Mesothelial cell of epicardium (in vitro differentiated cells): Measurements from ENCODE around the gene PLEKHS1. TPM values are rescaled to one million over a fixed set of nuclear protein-coding genes. Genes with fewer than 3 reads are reported as not detected.

ENCODE experiments used
- microRNA-seq: library from miRNA; unstranded; fragments of <30 nt; microRNA quantifications from one replicate; pipeline ENCODE4 v1.2.0, GENCODE V29; 2021; ENCODE audit warnings: inconsistent platforms, mixed read lengths
- total RNA-seq: library from RNA; stranded (reverse); gene quantifications from 3 replicates; pipeline ENCODE4 v1.2.1, GENCODE V29; 2021

The PLEKHS1 gene
- total RNA-seq, 1 donor from 2014 or later, result not detected

Small RNAs within 50 kb of the gene (microRNA-seq; reads per million reads assigned to microRNA genes)
- gene MIR4483, result not detected

Other genes with a start within 250 kb of the PLEKHS1 start
- 0.13 TPM in 1 of 3 replicates, not detected in the others for gene HABP2, start 198.6 kb upstream of the PLEKHS1 start, total RNA-seq
- not detected in 3 replicates for gene NRAP, start 87.6 kb upstream of the PLEKHS1 start, total RNA-seq
- gene CASP7, start 71.8 kb upstream of the PLEKHS1 start, total RNA-seq, result 11.8 to 13.3 TPM (median 11.9 TPM) in 3 replicates
- gene DCLRE1A, start 102.4 kb downstream of the PLEKHS1 start, total RNA-seq, result 6.4 to 6.7 TPM (median 6.4 TPM) in 3 replicates
- 39.9 to 42.7 TPM (median 42.2 TPM) in 3 replicates for gene NHLRC2, start 103.0 kb downstream of the PLEKHS1 start, total RNA-seq